Progenitor cell of endocrine pancreas (in vitro differentiated cells): ENCODE data around the gene PANX2. TPM values are rescaled to one million over a fixed set of nuclear protein-coding genes. Genes with fewer than 3 reads are reported as not detected.

Experiments
- DNase-seq: peaks from one replicate; pipeline ENCODE4 v3.0.0; 2021; ENCODE audit warnings: low spot score; ENCODE audit not compliant: unreplicated experiment
- H3K27ac Mint-ChIP-seq: 2 replicates; pipeline ENCODE4 v1.8.0; 2021; ENCODE audit warnings: mild to moderate bottlenecking, moderate library complexity, mixed read lengths
- H3K27me3 Mint-ChIP-seq: 2 replicates; pipeline ENCODE4 v1.8.0; 2021; ENCODE audit warnings: mixed read lengths
- H3K36me3 Mint-ChIP-seq: 2 replicates; pipeline ENCODE4 v1.8.0; 2022; ENCODE audit warnings: mixed read lengths; ENCODE audit not compliant: insufficient read depth
- H3K4me1 Mint-ChIP-seq: 2 replicates; pipeline ENCODE4 v1.8.0; 2021; ENCODE audit warnings: low read depth, mixed read lengths
- H3K4me3 Mint-ChIP-seq: 2 replicates; pipeline ENCODE4 v1.8.0; 2021; ENCODE audit warnings: low read depth, mild to moderate bottlenecking, moderate library complexity, mixed read lengths
- H3K9me3 Mint-ChIP-seq: 2 replicates; pipeline ENCODE4 v1.8.0; 2021; ENCODE audit warnings: low read depth, mixed read lengths
- total RNA-seq: library from RNA; stranded (reverse); gene quantifications from 2 replicates; pipeline ENCODE4 v1.2.1, GENCODE V29; 2021
- TF ChIP-seq, protein P1 (sequence below): fragments of 200-600 bp; sonication (generic); IDR thresholded peaks from one replicate; pipeline ENCODE4 v1.5.0; 2021; ENCODE audit warnings: antibody characterized with exemption, mild to moderate bottlenecking; ENCODE audit not compliant: unreplicated experiment

Gene PANX2
- total RNA-seq, 1 donor from 2014 or later = 6.3 TPM

GRCh38 chr22:50229370-50229769 is 58.8 kb downstream of the PANX2 start:
- H3K27ac Mint-ChIP-seq = no peak overlapping the region
- H3K4me3 Mint-ChIP-seq = no peak overlapping the region
- H3K36me3 Mint-ChIP-seq = peaks cover 5% of the 10 kb centered on the region
- DNase-seq = no peak
- H3K27me3 Mint-ChIP-seq = no peaks in the 10 kb centered on the region
- H3K4me1 Mint-ChIP-seq = no peaks in the 10 kb centered on the region
- TF ChIP-seq, protein P1, sequence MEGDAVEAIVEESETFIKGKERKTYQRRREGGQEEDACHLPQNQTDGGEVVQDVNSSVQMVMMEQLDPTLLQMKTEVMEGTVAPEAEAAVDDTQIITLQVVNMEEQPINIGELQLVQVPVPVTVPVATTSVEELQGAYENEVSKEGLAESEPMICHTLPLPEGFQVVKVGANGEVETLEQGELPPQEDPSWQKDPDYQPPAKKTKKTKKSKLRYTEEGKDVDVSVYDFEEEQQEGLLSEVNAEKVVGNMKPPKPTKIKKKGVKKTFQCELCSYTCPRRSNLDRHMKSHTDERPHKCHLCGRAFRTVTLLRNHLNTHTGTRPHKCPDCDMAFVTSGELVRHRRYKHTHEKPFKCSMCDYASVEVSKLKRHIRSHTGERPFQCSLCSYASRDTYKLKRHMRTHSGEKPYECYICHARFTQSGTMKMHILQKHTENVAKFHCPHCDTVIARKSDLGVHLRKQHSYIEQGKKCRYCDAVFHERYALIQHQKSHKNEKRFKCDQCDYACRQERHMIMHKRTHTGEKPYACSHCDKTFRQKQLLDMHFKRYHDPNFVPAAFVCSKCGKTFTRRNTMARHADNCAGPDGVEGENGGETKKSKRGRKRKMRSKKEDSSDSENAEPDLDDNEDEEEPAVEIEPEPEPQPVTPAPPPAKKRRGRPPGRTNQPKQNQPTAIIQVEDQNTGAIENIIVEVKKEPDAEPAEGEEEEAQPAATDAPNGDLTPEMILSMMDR = no peak
- H3K9me3 Mint-ChIP-seq = no peaks in the 10 kb centered on the region

Other genes with a start within 250 kb of the PANX2 start
- gene PIM3, start 210.0 kb upstream of the PANX2 start, total RNA-seq = 17.4 and 19.0 TPM in 2 replicates
- gene IL17REL, start 158.0 kb upstream of the PANX2 start, total RNA-seq = 0.10 TPM in 1 of 2 replicates, not detected in the other
- gene TTLL8, start 112.4 kb upstream of the PANX2 start, total RNA-seq = not detected in 2 replicates
- not detected in 2 replicates for gene MLC1, start 85.3 kb upstream of the PANX2 start, total RNA-seq
- 0.22 TPM in 1 of 2 replicates, not detected in the other for gene MOV10L1, start 80.7 kb upstream of the PANX2 start, total RNA-seq
- 39.4 and 42.1 TPM in 2 replicates for gene TRABD, start 15.2 kb downstream of the PANX2 start, total RNA-seq
- gene SELENOO, start 30.3 kb downstream of the PANX2 start, total RNA-seq = 24.3 and 24.7 TPM in 2 replicates
- gene TUBGCP6, start 74.3 kb downstream of the PANX2 start, total RNA-seq = 62.0 and 70.9 TPM in 2 replicates
- 73.8 and 81.5 TPM in 2 replicates for gene HDAC10, start 80.5 kb downstream of the PANX2 start, total RNA-seq
- 53.7 and 54.6 TPM in 2 replicates for gene MAPK12, start 91.0 kb downstream of the PANX2 start, total RNA-seq
- 2.3 and 2.7 TPM in 2 replicates for gene MAPK11, start 99.6 kb downstream of the PANX2 start, total RNA-seq
- gene PLXNB2, start 136.9 kb downstream of the PANX2 start, total RNA-seq = 178 and 182 TPM in 2 replicates
- 35.1 and 36.4 TPM in 2 replicates for gene DENND6B, start 156.3 kb downstream of the PANX2 start, total RNA-seq
- 85.7 and 87.9 TPM in 2 replicates for gene PPP6R2, start 172.6 kb downstream of the PANX2 start, total RNA-seq